GM21528 (cell line): ENCODE results near the gene PDLIM4.

Source experiments
- ATAC-seq: cut with Tn5 transposase; IDR thresholded peaks from one replicate; pipeline ENCODE4 v1.9.1; 2021; ENCODE audit warnings: mild to moderate bottlenecking, moderate library complexity; ENCODE audit not compliant: unreplicated experiment, low FRiP score

Gene PDLIM4

GRCh38 chr5:132301344-132302271, 44.1 kb downstream of the PDLIM4 start:
- ATAC-seq = no peak

- ATAC-seq = no peak
Measured at GRCh38 chr5:132302413-132302812, 44.9 kb downstream of the PDLIM4 start.

- ATAC-seq = no peak
Measured at GRCh38 chr5:132303589-132303988, 46.1 kb downstream of the PDLIM4 start.

DNA sequence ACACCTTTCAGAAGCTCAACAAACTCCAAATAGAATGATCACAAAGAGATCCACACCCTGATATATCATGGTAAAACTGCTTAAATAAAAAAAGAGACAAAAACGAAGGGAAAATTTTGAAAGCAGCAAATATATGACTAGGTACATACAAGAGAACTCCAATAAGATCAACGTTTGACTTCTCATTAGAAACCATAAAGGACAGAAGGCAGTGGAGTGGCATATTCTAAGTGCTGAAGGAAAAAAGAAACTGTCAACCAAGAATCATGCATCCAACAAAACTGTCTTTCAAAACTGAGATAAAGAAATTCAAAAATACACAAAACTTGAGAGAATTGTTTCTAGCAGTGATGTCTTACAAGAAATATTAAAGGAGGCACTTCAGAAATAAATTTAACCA, 47.9 kb downstream of the PDLIM4 start:
- ATAC-seq = no peak

DNA sequence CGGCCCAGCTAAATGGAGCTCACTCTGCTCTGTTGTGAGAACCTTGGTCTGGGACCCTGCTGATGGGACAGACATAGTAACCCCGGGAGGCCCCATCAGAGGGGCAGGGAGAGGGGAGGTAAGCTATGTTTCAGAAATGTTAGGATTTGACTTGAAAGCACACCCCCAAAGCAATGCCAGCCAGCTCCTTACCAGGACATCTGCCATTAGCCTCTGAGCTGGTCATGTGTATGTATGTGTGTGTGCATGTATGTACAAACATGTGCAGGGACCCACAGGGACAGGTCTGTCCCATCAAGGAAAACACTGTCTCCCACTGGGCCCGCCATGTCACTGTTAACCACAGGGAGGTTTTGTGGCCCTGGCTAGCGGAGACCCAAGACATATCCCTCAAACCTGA, 51.2 kb downstream of the PDLIM4 start:
- ATAC-seq = no peak

GRCh38 chr5:132309679-132310078, 52.2 kb downstream of the PDLIM4 start:
- no peak for ATAC-seq

DNA sequence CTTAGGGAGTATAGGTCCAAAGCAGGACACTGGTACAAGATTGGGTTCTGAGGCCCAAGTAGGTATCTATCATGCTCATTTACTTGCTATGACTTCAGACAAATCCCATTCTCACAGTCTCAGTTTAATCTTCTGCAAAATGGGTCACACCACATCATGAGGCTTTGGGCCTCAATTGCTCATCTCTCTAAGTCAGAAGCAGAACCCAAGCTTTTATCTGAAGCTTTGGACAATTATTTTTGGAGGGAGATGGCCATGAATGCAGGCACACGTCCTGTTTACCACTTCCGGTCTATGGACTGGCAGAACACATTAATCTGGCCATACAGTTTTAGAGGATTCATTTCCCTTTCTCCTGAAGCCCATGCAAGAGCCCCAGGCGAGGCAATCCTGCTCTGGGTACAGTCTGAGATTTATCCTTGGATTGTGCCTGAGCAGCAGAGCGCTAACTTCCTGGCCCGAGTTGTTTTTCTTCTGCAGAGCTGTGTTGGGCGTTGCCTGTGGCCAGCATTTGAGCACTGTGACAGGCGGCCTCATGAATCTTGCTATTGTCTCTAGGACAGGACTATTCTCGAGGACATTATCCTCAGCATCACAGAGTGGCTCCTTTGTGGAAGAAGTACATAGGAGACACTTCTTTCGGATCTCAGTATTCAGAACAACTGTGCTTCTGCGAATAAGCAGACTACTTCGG, 52.8 kb downstream of the PDLIM4 start:
- no peak for ATAC-seq

DNA sequence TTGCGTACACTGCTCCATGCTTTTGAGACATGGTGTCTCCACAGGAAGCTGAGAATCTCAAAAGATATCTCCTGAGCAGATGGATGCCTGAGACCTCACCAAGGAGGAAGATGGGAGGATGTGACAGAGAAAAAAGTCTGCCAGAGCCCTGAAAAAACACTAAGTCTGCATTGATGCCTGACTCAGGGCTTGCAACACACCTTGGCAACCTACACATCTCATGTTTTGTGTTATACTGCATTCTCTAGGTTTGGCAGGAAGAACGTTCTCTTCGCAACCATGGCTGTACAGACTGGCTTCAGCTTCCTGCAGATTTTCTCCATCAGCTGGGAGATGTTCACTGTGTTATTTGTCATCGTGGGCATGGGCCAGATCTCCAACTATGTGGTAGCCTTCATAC, 55.9 kb downstream of the PDLIM4 start:
- ATAC-seq = no peak

- no peak for ATAC-seq
Measured at GRCh38 chr5:132313961-132314432, 56.5 kb downstream of the PDLIM4 start.

- no peak for ATAC-seq
Measured at GRCh38 chr5:132315529-132316067, 58.1 kb downstream of the PDLIM4 start.

DNA sequence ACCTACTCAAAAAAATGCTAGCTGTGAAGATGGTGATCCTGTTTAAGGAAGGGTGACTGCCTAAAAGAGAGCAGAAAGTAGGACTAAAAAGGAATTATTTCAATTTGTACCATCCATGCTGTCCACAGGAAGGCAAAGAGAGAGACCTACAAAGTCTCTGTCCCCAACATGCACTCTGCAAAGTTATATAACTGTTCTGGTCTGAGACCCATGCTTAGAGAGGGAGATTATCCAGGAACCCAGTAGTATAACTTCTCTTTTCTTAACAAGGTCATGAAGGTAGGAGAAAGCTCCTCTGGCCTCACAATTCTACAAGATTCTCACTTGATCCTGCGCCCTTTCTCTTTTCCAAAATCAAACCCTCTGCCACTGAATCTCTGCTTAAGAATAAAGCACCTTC, 62.5 kb downstream of the PDLIM4 start:
- ATAC-seq = no peak

- no peak for ATAC-seq
Measured at GRCh38 chr5:132321109-132321721, 63.7 kb downstream of the PDLIM4 start.

DNA sequence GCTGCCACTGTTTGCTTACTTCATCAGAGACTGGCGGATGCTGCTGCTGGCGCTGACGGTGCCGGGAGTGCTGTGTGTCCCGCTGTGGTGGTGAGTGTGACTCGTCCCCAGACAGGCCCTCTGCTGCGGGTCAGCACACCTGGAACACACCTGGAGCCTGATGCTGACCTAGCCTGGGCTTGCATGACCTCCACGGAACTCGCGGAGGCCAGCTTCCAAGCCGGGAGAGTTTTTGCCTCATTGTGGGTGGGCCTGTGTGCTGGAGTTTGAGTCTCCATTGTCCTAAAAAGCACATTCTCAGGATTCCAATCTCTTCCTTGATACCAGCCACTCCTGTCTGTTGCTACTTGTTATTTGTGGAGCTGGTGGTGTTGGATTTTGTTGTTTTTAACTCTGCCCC, 64.8 kb downstream of the PDLIM4 start:
- ATAC-seq = no peak
